ENCODE data around the gene HSPA12B.

DNA sequence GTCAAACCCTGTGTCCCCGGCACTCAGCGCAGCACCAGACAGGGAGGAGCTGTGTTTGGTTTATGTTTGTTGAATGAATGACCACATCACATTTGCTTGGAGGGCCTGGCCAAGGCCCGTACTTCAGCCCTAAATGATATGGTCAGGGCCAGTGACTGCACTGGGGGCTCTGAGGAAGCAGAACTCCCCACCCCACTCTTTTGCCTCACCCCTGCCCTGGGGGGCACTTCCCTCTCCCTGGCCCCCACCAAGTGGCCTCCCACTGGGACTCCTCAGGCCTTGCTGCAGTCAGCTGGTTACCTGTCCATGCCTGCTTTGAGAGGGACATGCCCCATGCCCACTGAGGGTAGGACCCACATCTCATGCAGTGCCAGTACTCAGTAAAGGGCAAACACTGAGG, 32.2 kb downstream of the HSPA12B start:
- TF ChIP-seq CTCF (IDR thresholded peaks at IDR 0.05) (no peak), PHF8 (IDR thresholded peaks at IDR 0.05; ENCODE audit: borderline replicate concordance, low read depth) (no peak), RFX5 (IDR thresholded peaks at IDR 0.05) (no peak), EHMT2 (IDR thresholded peaks at IDR 0.05; ENCODE audit: low read depth) (no peak), RCOR1 (IDR thresholded peaks at IDR 0.05; ENCODE audit: low read depth, low read length) (no peak), POLR2A (IDR thresholded peaks at IDR 0.05; ENCODE audit: low read length) (no peak), CBX2 (IDR thresholded peaks at IDR 0.05; ENCODE audit: borderline replicate concordance, low read depth) (no peak), ESRRA (IDR thresholded peaks at IDR 0.05; ENCODE audit: borderline replicate concordance, low read length) (no peak), CHD2 (IDR thresholded peaks at IDR 0.05; ENCODE audit: low read length, partially characterized antibody) (no peak), EP300 (IDR thresholded peaks at IDR 0.05) (no peak)
- TF ChIP-seq, protein P1, sequence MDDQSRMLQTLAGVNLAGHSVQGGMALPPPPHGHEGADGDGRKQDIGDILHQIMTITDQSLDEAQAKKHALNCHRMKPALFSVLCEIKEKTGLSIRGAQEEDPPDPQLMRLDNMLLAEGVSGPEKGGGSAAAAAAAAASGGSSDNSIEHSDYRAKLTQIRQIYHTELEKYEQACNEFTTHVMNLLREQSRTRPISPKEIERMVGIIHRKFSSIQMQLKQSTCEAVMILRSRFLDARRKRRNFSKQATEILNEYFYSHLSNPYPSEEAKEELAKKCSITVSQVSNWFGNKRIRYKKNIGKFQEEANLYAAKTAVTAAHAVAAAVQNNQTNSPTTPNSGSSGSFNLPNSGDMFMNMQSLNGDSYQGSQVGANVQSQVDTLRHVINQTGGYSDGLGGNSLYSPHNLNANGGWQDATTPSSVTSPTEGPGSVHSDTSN (IDR thresholded peaks at IDR 0.05), result no peak
- TF ChIP-seq, protein P2, sequence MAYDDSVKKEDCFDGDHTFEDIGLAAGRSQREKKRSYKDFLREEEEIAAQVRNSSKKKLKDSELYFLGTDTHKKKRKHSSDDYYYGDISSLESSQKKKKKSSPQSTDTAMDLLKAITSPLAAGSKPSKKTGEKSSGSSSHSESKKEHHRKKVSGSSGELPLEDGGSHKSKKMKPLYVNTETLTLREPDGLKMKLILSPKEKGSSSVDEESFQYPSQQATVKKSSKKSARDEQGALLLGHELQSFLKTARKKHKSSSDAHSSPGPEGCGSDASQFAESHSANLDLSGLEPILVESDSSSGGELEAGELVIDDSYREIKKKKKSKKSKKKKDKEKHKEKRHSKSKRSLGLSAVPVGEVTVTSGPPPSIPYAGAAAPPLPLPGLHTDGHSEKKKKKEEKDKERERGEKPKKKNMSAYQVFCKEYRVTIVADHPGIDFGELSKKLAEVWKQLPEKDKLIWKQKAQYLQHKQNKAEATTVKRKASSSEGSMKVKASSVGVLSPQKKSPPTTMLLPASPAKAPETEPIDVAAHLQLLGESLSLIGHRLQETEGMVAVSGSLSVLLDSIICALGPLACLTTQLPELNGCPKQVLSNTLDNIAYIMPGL (CRISPR knock-in tag; IDR thresholded peaks at IDR 0.05; ENCODE audit: borderline replicate concordance), result no peak
